Caco-2 (cell line): Measurements from ENCODE around the gene NINJ2. TPM values are rescaled to one million over a fixed set of nuclear protein-coding genes. Genes with fewer than 3 reads are reported as not detected.

ENCODE experiments used
- BruUV-seq: library from RNA; stranded (reverse); fragments of 400-500 nt; replicated peaks from 2 replicates; lab custom pipeline; 2021; lab: Mats Ljungman, UMichigan
- CTCF ChIA-PET: fragments of 300-600 bp; sonication (Branson Sonifier 250); formaldehyde crosslinking; loops from one replicate; lab custom pipeline; 2022; ENCODE audit warnings: antibody characterized with exemption; lab: Charles Lee
- POLR2A ChIA-PET: fragments of 300-600 bp; sonication (Branson Sonifier 250); formaldehyde crosslinking; loops from one replicate; lab custom pipeline; 2022; ENCODE audit warnings: antibody characterized with exemption; lab: Charles Lee
- DNase-seq, 2 experiments: peaks; one replicate each; pipeline versions ENCODE4 v3.0.0 to v3.0.0-alpha.2; 2020 to 2022
- H3K27me3 ChIP-seq: replicated peaks from 2 replicates; pipeline ENCODE4 v1.6.0; 2011; ENCODE audit warnings: low read length; ENCODE audit not compliant: control insufficient read depth, insufficient read depth
- H3K36me3 ChIP-seq: 2 replicates; pipeline ENCODE4 v1.5.1; 2011; ENCODE audit warnings: low read length; ENCODE audit not compliant: control insufficient read depth, insufficient read depth
- H3K4me1 ChIP-seq: fragments of 250-450 bp; sonication (Bioruptor Pico); 2 replicates; pipeline ENCODE4 v1.5.1; 2020; ENCODE audit warnings: mild to moderate bottlenecking
- H3K4me3 ChIP-seq: 2 replicates; pipeline ENCODE4 v1.5.1; 2011; ENCODE audit warnings: low read depth, mild to moderate bottlenecking, control low read depth, low read length
- H3K9me3 ChIP-seq: fragments of 250-450 bp; sonication (Bioruptor Pico); 2 replicates; pipeline ENCODE4 v1.5.1; 2020; ENCODE audit warnings: mild to moderate bottlenecking, moderate library complexity
- H3K27ac Mint-ChIP-seq: one replicate; pipeline ENCODE4 v1.8.0; 2022; ENCODE audit warnings: mixed read lengths; ENCODE audit not compliant: unreplicated experiment
- H3K27me3 Mint-ChIP-seq: one replicate; pipeline ENCODE4 v1.8.0; 2022; ENCODE audit warnings: mixed read lengths; ENCODE audit not compliant: insufficient read depth, unreplicated experiment
- H3K36me3 Mint-ChIP-seq: one replicate; pipeline ENCODE4 v1.8.0; 2022; ENCODE audit warnings: mild to moderate bottlenecking, mixed read lengths; ENCODE audit not compliant: insufficient read depth, unreplicated experiment
- H3K4me1 Mint-ChIP-seq: one replicate; pipeline ENCODE4 v1.8.0; 2022; ENCODE audit warnings: low read depth, mixed read lengths; ENCODE audit not compliant: unreplicated experiment
- H3K4me3 Mint-ChIP-seq: one replicate; pipeline ENCODE4 v1.8.0; 2022; ENCODE audit warnings: mild to moderate bottlenecking, moderate library complexity, mixed read lengths; ENCODE audit not compliant: unreplicated experiment
- H3K9me3 Mint-ChIP-seq: one replicate; pipeline ENCODE4 v1.8.0; 2022; ENCODE audit warnings: mixed read lengths; ENCODE audit not compliant: unreplicated experiment
- intact Hi-C: fragments of 100-400 bp; cut with micrococcal nuclease; formaldehyde crosslinking; loops from one replicate; pipeline ENCODE4 v1.10.0; 2022; ENCODE audit not compliant: unreplicated experiment
- total RNA-seq: library from RNA; stranded (reverse); gene quantifications from 2 replicates; pipeline ENCODE4 v1.2.3, GENCODE V29; 2022
- TF ChIP-seq, protein P1 (sequence below), 2 experiments: fragments of 200-600 bp in 1 of 2; IDR thresholded peaks; 1 replicate in 1 of 2; 2 replicates in 1 of 2; pipeline versions ENCODE4 v1.5.1 to v1.8.0; 2011 to 2022; ENCODE audit warnings: antibody characterized with exemption in 1 of 2, control low read depth in 1 of 2, inconsistent platforms in 1 of 2, low read depth in 1 of 2, low read length in 1 of 2, mild to moderate bottlenecking in 1 of 2, moderate library complexity in 1 of 2; ENCODE audit not compliant: insufficient read depth in 1 of 2, severe bottlenecking in 1 of 2, unreplicated experiment in 1 of 2

NINJ2 gene
- total RNA-seq, 1 experiment from 2014 or later, result 7.0 TPM

DNA sequence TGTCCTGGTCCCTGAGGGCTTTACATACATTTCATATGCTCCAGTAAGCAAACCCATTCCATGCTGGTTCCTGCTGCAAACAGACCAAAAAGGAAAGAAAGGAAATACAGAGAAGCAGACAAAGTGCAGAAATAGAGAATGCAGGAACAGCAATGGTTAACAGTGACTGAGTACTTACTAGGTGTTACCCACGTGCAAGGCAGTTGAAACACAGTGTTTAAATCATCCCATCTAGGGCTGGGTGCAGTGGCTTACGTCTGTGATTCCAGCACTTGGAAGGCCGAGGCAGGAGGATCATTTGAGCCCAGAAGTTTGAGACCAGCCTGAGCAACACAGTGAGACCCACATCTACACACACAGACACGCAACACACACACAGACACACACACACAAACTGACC, 21.2 kb upstream of the NINJ2 start:
- intact Hi-C loops, result no loop called here
- POLR2A ChIA-PET, result no interaction called here
- no peaks in the 10 kb centered on the region for H3K27me3 Mint-ChIP-seq
- H3K9me3 Mint-ChIP-seq, result no peaks in the 10 kb centered on the region
- DNase-seq, result no peak
- Histone ChIP-seq H3K9me3 (no peaks in the 10 kb centered on the region), H3K27me3 (no peaks in the 10 kb centered on the region), H3K4me1 (no peaks in the 10 kb centered on the region), H3K36me3 (no peaks in the 10 kb centered on the region), H3K4me3 (no peak overlapping the region)
- no peak overlapping the region for H3K4me3 Mint-ChIP-seq
- H3K36me3 Mint-ChIP-seq, result no peaks in the 10 kb centered on the region
- CTCF ChIA-PET, result no interaction called here
- no peak overlapping the region for H3K27ac Mint-ChIP-seq
- BruUV-seq, result no TSS peak
- TF ChIP-seq, protein P1, sequence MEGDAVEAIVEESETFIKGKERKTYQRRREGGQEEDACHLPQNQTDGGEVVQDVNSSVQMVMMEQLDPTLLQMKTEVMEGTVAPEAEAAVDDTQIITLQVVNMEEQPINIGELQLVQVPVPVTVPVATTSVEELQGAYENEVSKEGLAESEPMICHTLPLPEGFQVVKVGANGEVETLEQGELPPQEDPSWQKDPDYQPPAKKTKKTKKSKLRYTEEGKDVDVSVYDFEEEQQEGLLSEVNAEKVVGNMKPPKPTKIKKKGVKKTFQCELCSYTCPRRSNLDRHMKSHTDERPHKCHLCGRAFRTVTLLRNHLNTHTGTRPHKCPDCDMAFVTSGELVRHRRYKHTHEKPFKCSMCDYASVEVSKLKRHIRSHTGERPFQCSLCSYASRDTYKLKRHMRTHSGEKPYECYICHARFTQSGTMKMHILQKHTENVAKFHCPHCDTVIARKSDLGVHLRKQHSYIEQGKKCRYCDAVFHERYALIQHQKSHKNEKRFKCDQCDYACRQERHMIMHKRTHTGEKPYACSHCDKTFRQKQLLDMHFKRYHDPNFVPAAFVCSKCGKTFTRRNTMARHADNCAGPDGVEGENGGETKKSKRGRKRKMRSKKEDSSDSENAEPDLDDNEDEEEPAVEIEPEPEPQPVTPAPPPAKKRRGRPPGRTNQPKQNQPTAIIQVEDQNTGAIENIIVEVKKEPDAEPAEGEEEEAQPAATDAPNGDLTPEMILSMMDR (IDR thresholded peaks at IDR 0.05; ENCODE audit: insufficient read depth in 1 of 2, low read depth in 1 of 2, low read length in 1 of 2, severe bottlenecking in 1 of 2, unreplicated experiment in 1 of 2), result no peak
- H3K4me1 Mint-ChIP-seq, result no peaks in the 10 kb centered on the region

DNA sequence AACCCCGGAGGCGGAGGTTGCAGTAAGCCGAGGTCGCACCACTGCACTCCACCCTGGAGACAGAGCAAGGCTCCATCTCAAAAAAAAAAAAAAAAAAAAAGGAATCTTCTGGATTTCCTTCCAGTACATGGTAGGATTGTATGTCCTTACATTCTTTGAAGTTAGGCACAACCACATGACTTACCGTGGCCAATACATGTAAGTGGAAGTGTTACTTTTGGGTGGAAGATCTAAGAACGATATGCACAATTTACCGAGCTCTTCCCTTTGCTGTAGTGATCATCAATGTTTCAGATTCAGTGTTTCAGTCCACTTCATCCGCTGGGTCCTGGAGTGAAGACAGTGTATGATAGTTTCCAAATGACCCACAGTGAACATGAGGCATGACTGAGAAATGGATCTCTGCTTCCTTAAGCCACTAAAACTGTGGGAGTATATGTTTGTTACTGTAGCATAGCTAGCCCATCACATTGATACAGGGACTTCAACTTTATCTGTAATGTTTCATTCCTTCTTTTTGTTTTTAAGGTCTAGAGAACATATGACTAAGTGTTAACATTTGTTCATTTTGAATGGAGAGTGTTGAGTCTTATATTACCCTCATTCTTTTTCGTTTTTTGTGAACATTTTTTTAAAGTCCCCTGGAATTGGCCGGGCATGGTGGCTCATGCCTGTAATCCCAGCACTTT, 18.5 kb upstream of the NINJ2 start:
- intact Hi-C loops, result no loop called here
- H3K36me3 ChIP-seq, result no peaks in the 10 kb centered on the region
- no peak for DNase-seq
- no peak overlapping the region for H3K4me3 ChIP-seq
- no peaks in the 10 kb centered on the region for H3K9me3 ChIP-seq
- Mint-ChIP-seq H3K27me3 (no peaks in the 10 kb centered on the region), H3K36me3 (no peaks in the 10 kb centered on the region), H3K4me1 (no peaks in the 10 kb centered on the region), H3K4me3 (no peak overlapping the region), H3K9me3 (no peaks in the 10 kb centered on the region), H3K27ac (no peak overlapping the region)
- no TSS peak for BruUV-seq
- TF ChIP-seq, protein P1 (IDR thresholded peaks at IDR 0.05; ENCODE audit: insufficient read depth in 1 of 2, low read depth in 1 of 2, low read length in 1 of 2, severe bottlenecking in 1 of 2, unreplicated experiment in 1 of 2), result no peak
- ChIA-PET POLR2A (no interaction called here), CTCF (interaction anchor here (0.7 kb wide), 1 partner anchor 581 kb away, joined by 5 read pairs; no protein-coding TSS in a partner anchor)
- no peaks in the 10 kb centered on the region for H3K27me3 ChIP-seq
- no peaks in the 10 kb centered on the region for H3K4me1 ChIP-seq

DNA sequence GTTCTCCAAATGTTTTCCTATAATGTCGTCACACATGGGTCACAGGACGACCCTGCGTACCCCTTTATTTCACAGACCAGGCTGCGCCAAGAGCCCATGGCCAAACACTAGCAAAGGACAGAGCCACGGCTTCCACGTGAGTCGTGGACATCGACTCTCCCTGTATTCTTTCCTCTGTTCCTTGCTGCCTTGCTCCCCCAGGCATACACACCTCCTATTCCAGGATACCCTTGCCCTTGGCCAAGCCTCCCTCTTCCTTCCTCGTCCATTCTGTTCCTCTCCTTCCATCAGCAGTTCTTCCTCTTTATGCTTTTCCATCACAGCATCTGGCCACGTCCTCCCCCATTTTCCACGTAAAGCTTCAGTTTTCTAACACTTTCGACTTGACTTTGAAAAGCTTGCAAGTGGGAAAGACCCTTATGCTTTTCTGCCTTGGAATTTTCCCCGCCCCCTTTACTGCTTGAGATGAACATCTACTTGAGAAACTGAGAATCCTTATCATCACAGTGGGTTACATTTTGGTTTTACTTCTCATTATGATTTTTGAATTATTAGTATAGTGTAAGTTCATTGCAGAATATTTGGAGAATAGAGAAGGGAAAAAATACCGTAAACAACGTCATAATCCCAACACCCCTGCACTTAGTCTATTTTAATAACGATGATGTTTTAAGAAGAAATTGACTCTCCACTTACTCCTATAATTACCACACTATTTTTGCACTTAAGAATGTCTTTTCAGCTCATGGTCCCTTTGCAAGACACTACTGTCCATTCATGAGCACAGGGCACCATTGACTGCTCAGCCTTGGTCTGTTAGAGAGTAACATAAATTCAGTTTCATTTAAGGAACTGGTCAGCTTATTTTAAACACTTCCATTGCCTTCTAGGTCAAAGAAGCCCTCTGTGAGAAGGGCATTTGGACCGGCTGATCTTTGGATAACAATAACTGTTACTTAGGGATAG, 15.8 kb upstream of the NINJ2 start:
- H3K27me3 Mint-ChIP-seq, result no peaks in the 10 kb centered on the region
- CTCF ChIA-PET, result no interaction called here

More for the DNA sequence above, 15.8 kb upstream of the NINJ2 start:
- Mint-ChIP-seq H3K9me3 (no peaks in the 10 kb centered on the region), H3K4me3 (no peak overlapping the region), H3K36me3 (no peaks in the 10 kb centered on the region), H3K4me1 (no peaks in the 10 kb centered on the region), H3K27ac (no peak overlapping the region)
- H3K36me3 ChIP-seq, result no peaks in the 10 kb centered on the region
- TF ChIP-seq, protein P1 (IDR thresholded peaks at IDR 0.05; ENCODE audit: insufficient read depth in 1 of 2, low read depth in 1 of 2, low read length in 1 of 2, severe bottlenecking in 1 of 2, unreplicated experiment in 1 of 2), result no peak
- no peak overlapping the region for H3K4me3 ChIP-seq
- H3K27me3 ChIP-seq, result no peaks in the 10 kb centered on the region
- intact Hi-C loops, result no loop called here
- POLR2A ChIA-PET, result no interaction called here
- H3K4me1 ChIP-seq, result no peaks in the 10 kb centered on the region
- H3K9me3 ChIP-seq, result no peaks in the 10 kb centered on the region
- DNase-seq, result no peak
- BruUV-seq, result no TSS peak
